Endothelial cell (in vitro differentiated cells): ENCODE measurements around the gene JAM2. TPM values are rescaled to one million over a fixed set of nuclear protein-coding genes. Genes with fewer than 3 reads are reported as not detected.

ENCODE experiments used
- DNase-seq: peaks from one replicate; pipeline ENCODE4 v3.0.0; 2021; ENCODE audit warnings: low spot score
- H3K27ac Mint-ChIP-seq: one replicate; pipeline ENCODE4 v1.8.0; 2021; ENCODE audit warnings: mixed read lengths, inconsistent platforms; ENCODE audit not compliant: unreplicated experiment
- H3K27me3 Mint-ChIP-seq: one replicate; pipeline ENCODE4 v1.8.0; 2021; ENCODE audit warnings: mild to moderate bottlenecking, moderate library complexity, mixed read lengths, inconsistent platforms; ENCODE audit not compliant: unreplicated experiment
- H3K36me3 Mint-ChIP-seq: one replicate; pipeline ENCODE4 v1.8.0; 2021; ENCODE audit warnings: mild to moderate bottlenecking, low read depth, mixed read lengths, inconsistent platforms; ENCODE audit not compliant: unreplicated experiment
- H3K4me1 Mint-ChIP-seq: one replicate; pipeline ENCODE4 v1.8.0; 2021; ENCODE audit warnings: mild to moderate bottlenecking, mixed read lengths, inconsistent platforms; ENCODE audit not compliant: unreplicated experiment
- H3K4me3 Mint-ChIP-seq: one replicate; pipeline ENCODE4 v1.8.0; 2021; ENCODE audit warnings: mild to moderate bottlenecking, mixed read lengths, inconsistent platforms; ENCODE audit not compliant: unreplicated experiment
- H3K9me3 Mint-ChIP-seq: one replicate; pipeline ENCODE4 v1.8.0; 2021; ENCODE audit warnings: mixed read lengths, inconsistent platforms; ENCODE audit not compliant: unreplicated experiment
- CTCF ChIP-seq: fragments of 200-600 bp; sonication (generic); IDR thresholded peaks from one replicate; pipeline ENCODE4 v1.5.0; 2021; ENCODE audit warnings: antibody characterized with exemption; ENCODE audit not compliant: unreplicated experiment
- total RNA-seq: library from RNA; stranded (reverse); fragmentation: NEBNext Ultra II Directional; extraction: Animal tissue kit (Norgen Biotek cat#: 25700); gene quantifications from one replicate; pipeline ENCODE4 v1.2.1, GENCODE V29; 2021; ENCODE audit not compliant: unreplicated experiment

The JAM2 gene
- total RNA-seq, 1 donor from 2014 or later = 0.77 TPM

DNA sequence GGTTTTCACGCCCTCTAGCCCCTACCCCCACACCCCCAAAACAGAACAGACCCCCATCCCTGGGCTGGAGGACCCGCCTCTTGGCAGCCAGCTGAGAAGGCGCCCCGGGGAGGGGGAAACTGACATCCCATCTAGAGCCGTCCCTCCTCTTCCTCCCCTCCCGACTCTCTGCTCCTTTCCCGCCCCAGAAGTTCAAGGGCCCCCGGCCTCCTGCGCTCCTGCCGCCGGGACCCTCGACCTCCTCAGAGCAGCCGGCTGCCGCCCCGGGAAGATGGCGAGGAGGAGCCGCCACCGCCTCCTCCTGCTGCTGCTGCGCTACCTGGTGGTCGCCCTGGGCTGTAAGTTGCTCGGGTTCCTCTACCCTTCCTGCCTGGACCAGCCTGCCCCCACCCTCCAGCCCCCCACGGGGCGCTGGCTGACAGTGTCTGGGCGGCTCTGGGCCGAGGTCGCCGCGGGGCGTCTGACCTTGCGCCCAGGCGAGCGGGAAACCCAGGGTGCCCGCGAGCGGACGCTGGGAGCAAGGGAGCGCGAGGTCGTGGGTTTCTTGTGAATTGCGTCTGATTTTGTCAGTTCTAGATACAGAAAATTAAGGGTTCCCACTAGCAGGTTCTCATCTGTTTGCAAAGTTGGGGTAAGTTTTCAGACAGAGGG, 618 bp downstream of the JAM2 start:
- Mint-ChIP-seq H3K27me3 (peaks cover 8% of the 10 kb centered on the region), H3K4me3 (peak overlapping the region; percentile 75), H3K27ac (no peak overlapping the region), H3K36me3 (no peaks in the 10 kb centered on the region), H3K9me3 (no peaks in the 10 kb centered on the region), H3K4me1 (peaks cover 10% of the 10 kb centered on the region)
- TF ChIP-seq CTCF = peak; percentile 7
- DNase-seq = peak; percentile 41

DNA sequence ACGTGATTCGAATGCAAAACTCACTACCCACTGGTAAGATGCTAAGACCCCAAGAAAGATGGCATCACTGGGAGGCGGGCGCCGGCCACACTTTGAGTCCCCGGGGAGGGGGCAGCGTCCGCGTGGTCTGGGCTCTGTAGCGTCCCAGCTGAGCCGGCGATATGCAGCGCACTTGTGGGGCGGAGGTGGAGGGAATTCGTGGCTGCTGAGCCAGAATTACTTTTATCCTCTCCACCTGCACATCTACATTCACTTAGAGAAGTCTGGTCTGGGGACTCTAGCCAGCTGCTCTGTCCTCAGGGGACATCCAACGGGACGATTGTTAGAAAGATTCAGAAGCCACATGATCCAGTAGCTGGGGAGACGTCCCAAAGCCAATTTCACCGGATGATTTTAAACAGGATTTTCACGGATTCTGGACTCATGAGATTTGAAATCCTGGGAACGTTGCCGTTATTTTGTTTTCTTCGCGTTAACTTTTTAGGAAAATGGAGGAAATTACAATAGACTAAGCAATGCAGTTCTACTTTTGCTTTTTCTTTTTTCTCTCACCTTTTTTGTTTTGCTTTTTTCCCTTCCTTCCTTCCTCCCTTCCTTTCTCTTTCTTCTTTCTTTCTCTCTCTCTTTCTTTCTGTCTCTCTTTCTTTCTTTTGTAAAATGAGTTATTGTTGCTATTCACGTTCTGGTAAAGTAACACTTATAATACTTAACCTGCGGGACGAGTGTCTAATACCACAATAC, 1.3 kb downstream of the JAM2 start:
- TF ChIP-seq CTCF = no peak
- H3K36me3 Mint-ChIP-seq = no peaks in the 10 kb centered on the region
- no peak overlapping the region for H3K27ac Mint-ChIP-seq
- peaks cover 10% of the 10 kb centered on the region for H3K4me1 Mint-ChIP-seq
- peaks cover 8% of the 10 kb centered on the region for H3K27me3 Mint-ChIP-seq
- peak; percentile 39 for DNase-seq
- H3K4me3 Mint-ChIP-seq = peak overlapping the region; percentile 75
- no peaks in the 10 kb centered on the region for H3K9me3 Mint-ChIP-seq

- Mint-ChIP-seq H3K27ac (no peak overlapping the region), H3K9me3 (no peaks in the 10 kb centered on the region), H3K4me3 (peak overlapping the region; percentile 75), H3K4me1 (peaks cover 10% of the 10 kb centered on the region), H3K36me3 (no peaks in the 10 kb centered on the region), H3K27me3 (peaks cover 8% of the 10 kb centered on the region)
- TF ChIP-seq CTCF = no peak
- DNase-seq = no peak
Measured at GRCh38 chr21:25640943-25641292, 1.9 kb downstream of the JAM2 start.

DNA sequence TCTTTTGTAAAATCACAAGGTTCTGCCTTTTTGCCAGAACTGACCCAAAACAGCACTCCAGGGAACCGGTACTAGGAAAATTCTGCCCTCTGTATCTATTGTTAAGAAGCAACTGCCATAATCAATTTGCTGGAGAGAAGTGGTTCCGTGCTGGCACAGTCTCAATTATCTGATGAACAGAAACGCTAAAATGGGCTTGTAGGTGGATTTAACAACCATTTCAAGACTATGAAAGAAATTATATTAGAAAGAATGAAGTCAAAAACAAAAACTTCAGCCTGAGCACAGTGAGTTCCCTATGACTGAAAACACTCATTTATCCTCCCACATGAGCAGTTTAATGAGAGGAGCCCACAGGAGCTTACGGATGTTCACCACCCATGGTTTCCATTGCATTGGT, 4.4 kb downstream of the JAM2 start:
- no peak overlapping the region for H3K27ac Mint-ChIP-seq
- no peak for TF ChIP-seq CTCF
- no peaks in the 10 kb centered on the region for H3K9me3 Mint-ChIP-seq
- H3K4me3 Mint-ChIP-seq = no peak overlapping the region
- peaks cover 8% of the 10 kb centered on the region for H3K27me3 Mint-ChIP-seq
- no peaks in the 10 kb centered on the region for H3K36me3 Mint-ChIP-seq
- no peak for DNase-seq
- H3K4me1 Mint-ChIP-seq = peaks cover 10% of the 10 kb centered on the region

- no peaks in the 10 kb centered on the region for H3K9me3 Mint-ChIP-seq
- no peak overlapping the region for H3K4me3 Mint-ChIP-seq
- DNase-seq = no peak
- TF ChIP-seq CTCF = no peak
- no peak overlapping the region for H3K27ac Mint-ChIP-seq
- H3K4me1 Mint-ChIP-seq = no peaks in the 10 kb centered on the region
- H3K36me3 Mint-ChIP-seq = no peaks in the 10 kb centered on the region
- no peaks in the 10 kb centered on the region for H3K27me3 Mint-ChIP-seq
Measured at GRCh38 chr21:25646474-25646873, 7.4 kb downstream of the JAM2 start.
